ENCODE measurements around the gene ZNF18. TPM values are rescaled to one million over a fixed set of nuclear protein-coding genes. Genes with fewer than 3 reads are reported as not detected.

The ZNF18 gene
- total and polyA plus RNA-seq, 2 donors (not counting 1 experiment from before 2014, with no cell fraction given), result 7.7 to 16.8 TPM

- Histone ChIP-seq H3K4me1 (ENCODE audit: control insufficient read depth, extremely low read depth, insufficient read depth, low read length) (peaks cover 6% of the 10 kb centered on the region), H3K4me2 (ENCODE audit: extremely low read depth, insufficient read depth, low read length) (peak overlapping the region; percentile 81), H3K9ac (ENCODE audit: insufficient read depth, low read length) (peak overlapping the region; percentile 92), H3K9me3 (ENCODE audit: control insufficient read depth, insufficient read depth, low read depth, low read length) (no peaks in the 10 kb centered on the region), H3K4me3 (replicated peaks in 1 of 4; ENCODE audit: control extremely low read depth in 1 of 4, insufficient read depth in 1 of 4, low read depth in 3 of 4, low read length in 4 of 4) (peak overlapping the region; percentile 69 to 73 (median 72)), H3K27me3 (ENCODE audit: control insufficient read depth, insufficient read depth, low read length) (no peaks in the 10 kb centered on the region), H3K27ac (ENCODE audit: insufficient read depth, low read length) (peak overlapping the region; percentile 71), H2AFZ (ENCODE audit: low read length) (no peak overlapping the region), H3K36me3 (ENCODE audit: control insufficient read depth, insufficient read depth, low read length) (no peaks in the 10 kb centered on the region), H4K20me1 (ENCODE audit: control insufficient read depth, extremely low read depth, insufficient read depth, low read length) (peaks cover 3% of the 10 kb centered on the region), H3K79me2 (ENCODE audit: control insufficient read depth, insufficient read depth, low read length) (peaks cover 50% of the 10 kb centered on the region)
- TF ChIP-seq CTCF (conservative IDR thresholded peaks at IDR 0.05 in 1 of 2, IDR thresholded peaks at IDR 0.05 in 1 of 2; ENCODE audit: low read depth in 1 of 2, low read length in 2 of 2), result no peak
- TF ChIP-seq EZH2 (IDR thresholded peaks at IDR 0.05; ENCODE audit: low read length, missing control alignments), result no peak
- DNase-seq (ENCODE audit: low read depth in 2 of 2), result no peak
These were observed 24.4 kb upstream of the ZNF18 start for GRCh38 chr17:12021623-12022140.

- H3K27ac ChIP-seq (ENCODE audit: insufficient read depth, low read length), result peak within 1 kb of the TSS; percentile 71
- peak within 1 kb of the TSS; percentile 69 to 73 (median 72) for H3K4me3 ChIP-seq (replicated peaks in 1 of 4; ENCODE audit: control extremely low read depth in 1 of 4, insufficient read depth in 1 of 4, low read depth in 3 of 4, low read length in 4 of 4)
- DNase-seq (ENCODE audit: low read depth in 2 of 2), result peak; percentile 84 to 87
- H3K4me1 ChIP-seq (ENCODE audit: control insufficient read depth, extremely low read depth, insufficient read depth, low read length), result peaks cover 6% of the 10 kb centered on the region
- peak within 1 kb of the TSS; percentile 87 for H3K4me2 ChIP-seq (ENCODE audit: extremely low read depth, insufficient read depth, low read length)
- H2AFZ ChIP-seq (ENCODE audit: low read length), result peak within 1 kb of the TSS; percentile 63
- no peaks in the 10 kb centered on the region for H3K36me3 ChIP-seq (ENCODE audit: control insufficient read depth, insufficient read depth, low read length)
- peaks cover 3% of the 10 kb centered on the region for H4K20me1 ChIP-seq (ENCODE audit: control insufficient read depth, extremely low read depth, insufficient read depth, low read length)
- no peaks in the 10 kb centered on the region for H3K27me3 ChIP-seq (ENCODE audit: control insufficient read depth, insufficient read depth, low read length)
- H3K9me3 ChIP-seq (ENCODE audit: control insufficient read depth, insufficient read depth, low read depth, low read length), result no peaks in the 10 kb centered on the region
- TF ChIP-seq EZH2 (IDR thresholded peaks at IDR 0.05; ENCODE audit: low read length, missing control alignments) (no peak), CTCF (conservative IDR thresholded peaks at IDR 0.05 in 1 of 2, IDR thresholded peaks at IDR 0.05 in 1 of 2; ENCODE audit: low read depth in 1 of 2, low read length in 2 of 2) (no peak)
- peak within 1 kb of the TSS; percentile 92 for H3K9ac ChIP-seq (ENCODE audit: insufficient read depth, low read length)
- H3K79me2 ChIP-seq (ENCODE audit: control insufficient read depth, insufficient read depth, low read length), result peaks cover 45% of the 10 kb centered on the region
These were observed 23.7 kb upstream of the ZNF18 start, which contains the start of gene MAP2K4 for GRCh38 chr17:12020642-12021622. Gene MAP2K4, plus strand, starts transcription at chr17:12020877. Its CDS starts 10 bp downstream, at chr17:12020887.

- no peak for TF ChIP-seq EZH2 (IDR thresholded peaks at IDR 0.05; ENCODE audit: low read length, missing control alignments)
- TF ChIP-seq CTCF (conservative IDR thresholded peaks at IDR 0.05 in 1 of 2, IDR thresholded peaks at IDR 0.05 in 1 of 2; ENCODE audit: low read depth in 1 of 2, low read length in 2 of 2), result no peak
- H3K79me2 ChIP-seq (ENCODE audit: control insufficient read depth, insufficient read depth, low read length), result no peaks in the 10 kb centered on the region
- DNase-seq (ENCODE audit: low read depth in 2 of 2), result no peak
- no peak overlapping the region for H3K9ac ChIP-seq (ENCODE audit: insufficient read depth, low read length)
- no peak overlapping the region for H3K27ac ChIP-seq (ENCODE audit: insufficient read depth, low read length)
- H3K27me3 ChIP-seq (ENCODE audit: control insufficient read depth, insufficient read depth, low read length), result no peaks in the 10 kb centered on the region
- H4K20me1 ChIP-seq (ENCODE audit: control insufficient read depth, extremely low read depth, insufficient read depth, low read length), result no peaks in the 10 kb centered on the region
- H3K4me2 ChIP-seq (ENCODE audit: extremely low read depth, insufficient read depth, low read length), result no peak overlapping the region
- no peak overlapping the region for H3K4me3 ChIP-seq (replicated peaks in 1 of 4; ENCODE audit: control extremely low read depth in 1 of 4, insufficient read depth in 1 of 4, low read depth in 3 of 4, low read length in 4 of 4)
- no peaks in the 10 kb centered on the region for H3K9me3 ChIP-seq (ENCODE audit: control insufficient read depth, insufficient read depth, low read depth, low read length)
- no peaks in the 10 kb centered on the region for H3K4me1 ChIP-seq (ENCODE audit: control insufficient read depth, extremely low read depth, insufficient read depth, low read length)
- no peak overlapping the region for H2AFZ ChIP-seq (ENCODE audit: low read length)
- no peaks in the 10 kb centered on the region for H3K36me3 ChIP-seq (ENCODE audit: control insufficient read depth, insufficient read depth, low read length)
These were observed 10.2 kb upstream of the ZNF18 start for GRCh38 chr17:12007466-12007865.
